Lung (tissue), 12 donors: ENCODE results near the gene ICE1. TPM values are rescaled to one million over a fixed set of nuclear protein-coding genes. Genes with fewer than 3 reads are reported as not detected.

ENCODE experiments used
- ATAC-seq: fragments of 200-7000 bp; cut with Tn5 transposase; one replicate; pipeline ENCODE4 v1.9.1; 2020; ENCODE audit warnings: moderate number of reproducible peaks; ENCODE audit not compliant: insufficient read depth, low FRiP score
- DNase-seq, 3 donors: peaks; one replicate each; pipeline ENCODE4 v3.0.0-alpha.2; 2013 to 2017
- H3K27ac ChIP-seq, 2 donors: one replicate each; pipeline ENCODE4 v1.5.1; 2013; ENCODE audit warnings: mild to moderate bottlenecking in 2 of 2, moderate library complexity in 2 of 2, control low read depth in 1 of 2, inconsistent platforms in 1 of 2, low read depth in 1 of 2, low read length in 1 of 2
- H3K27me3 ChIP-seq, 3 donors: one replicate each; pipeline ENCODE4 v1.5.1; 2013; ENCODE audit warnings: low read length in 2 of 3; ENCODE audit not compliant: control insufficient read depth in 3 of 3, insufficient read depth in 3 of 3
- H3K36me3 ChIP-seq, 4 donors: one replicate each; pipeline ENCODE4 v1.5.1; 2013; ENCODE audit warnings: low read length in 4 of 4, mild to moderate bottlenecking in 1 of 4, moderate library complexity in 1 of 4; ENCODE audit not compliant: control insufficient read depth in 4 of 4, insufficient read depth in 4 of 4
- H3K4me1 ChIP-seq, 5 donors: one replicate each; pipeline ENCODE4 v1.5.1; 2013; ENCODE audit warnings: low read length in 5 of 5, mild to moderate bottlenecking in 2 of 5, moderate library complexity in 1 of 5; ENCODE audit not compliant: control insufficient read depth in 5 of 5, insufficient read depth in 5 of 5
- H3K4me3 ChIP-seq: one replicate; pipeline ENCODE4 v1.5.1; 2013; ENCODE audit warnings: mild to moderate bottlenecking, control low read depth, moderate library complexity
- H3K9ac ChIP-seq, 2 donors: one replicate each; pipeline ENCODE4 v1.5.1; 2013; ENCODE audit warnings: low read length in 2 of 2, control low read depth in 1 of 2; ENCODE audit not compliant: insufficient read depth in 1 of 2
- H3K9me3 ChIP-seq, 4 donors: one replicate each; pipeline ENCODE4 v1.5.1; 2013; ENCODE audit warnings: low read length in 3 of 4, mild to moderate bottlenecking in 1 of 4, moderate library complexity in 1 of 4; ENCODE audit not compliant: control insufficient read depth in 4 of 4, insufficient read depth in 3 of 4
- CTCF ChIP-seq: IDR thresholded peaks from 2 replicates; pipeline ENCODE4 v1.5.1; 2012; ENCODE audit warnings: mild to moderate bottlenecking; ENCODE audit errors: control extremely low read depth, extremely low read depth
- WGBS, 2 donors: extraction: QIAGEN DNeasy Blood & Tissue Kit; methylation state at CpG; one replicate each; pipeline ENCODE4 v1.1.7; 2013; 5-methylcytosine and 5-hydroxymethylcytosine counted together
- polyA plus RNA-seq, 2 donors: library from polyadenylated mRNA; stranded (reverse); fragments of 200-250 nt; gene quantifications; one replicate each; pipeline ENCODE4 v1.2.1, GENCODE V29; 2013
- total RNA-seq, 2 donors: library from RNA; depleted of rRNA in 1 of 2; stranded (reverse); fragments of >200 nt in 1 of 2; gene quantifications; one replicate each; pipeline ENCODE4 v1.2.1, GENCODE V29; 2014 to 2021
- donor health status: control.
- donor health status: control.
- donor health status: Bipolar disorder and iron deficiency.
- donor health status: healthy.
- donor health status: DM: yes; HTN: yes; CAD: no.

ICE1 gene
- total and polyA plus RNA-seq, 4 donors: 4.9 to 33.3 (median 14.8) TPM

DNA sequence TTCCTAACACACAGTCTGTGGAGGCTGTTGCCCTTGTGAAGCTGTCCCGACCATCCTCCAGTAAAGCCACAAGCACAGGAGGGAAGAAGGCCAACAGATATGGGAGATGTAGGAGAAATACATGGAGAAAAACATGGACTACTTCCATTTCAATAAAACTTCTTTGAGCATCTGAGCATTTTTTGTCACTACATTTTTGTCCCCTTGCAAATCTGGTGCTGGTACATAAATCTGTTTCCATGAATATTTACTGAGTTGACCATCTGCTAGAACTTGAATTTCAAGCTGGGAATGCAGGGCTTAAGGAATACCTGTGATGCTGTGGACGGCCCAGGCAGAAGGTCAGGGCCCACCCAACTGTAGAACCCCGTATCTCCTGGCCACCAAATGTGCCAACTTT, 43.9 kb upstream of the ICE1 start:
- H3K27ac ChIP-seq: no peak overlapping the region
- H3K9ac ChIP-seq: no peak overlapping the region
- no peaks in the 10 kb centered on the region for H3K36me3 ChIP-seq
- no peak for TF ChIP-seq CTCF
- H3K4me1 ChIP-seq: no peaks in the 10 kb centered on the region
- DNase-seq: no peak
- H3K4me3 ChIP-seq: no peak overlapping the region
- 91% methylated on average over 3 of the region's 3 CpGs for WGBS, 2 donors
- no peak for ATAC-seq
- H3K27me3 ChIP-seq: no peaks in the 10 kb centered on the region
- no peaks in the 10 kb centered on the region for H3K9me3 ChIP-seq

DNA sequence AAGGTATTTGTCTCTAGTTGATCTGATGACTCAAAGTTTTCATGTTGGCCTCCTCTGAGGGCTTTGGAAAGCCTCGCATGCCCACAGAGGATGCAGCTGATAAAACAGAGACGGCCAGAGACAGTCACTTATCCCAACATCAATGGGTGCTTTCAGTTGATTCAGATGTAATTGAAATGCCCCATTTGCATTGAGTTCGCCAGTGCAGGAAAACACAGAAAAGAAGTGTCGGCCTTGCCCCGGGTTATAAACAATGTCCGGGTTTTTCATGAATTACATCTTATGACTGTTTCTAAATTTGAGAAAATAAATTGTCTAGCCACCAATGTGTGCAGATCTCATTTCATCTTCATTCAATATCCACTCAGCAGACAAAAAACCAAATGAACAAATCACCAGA, 42.2 kb upstream of the ICE1 start:
- whole genome bisulfite sequencing, 2 donors: 89 to 93% methylated on average over 6 of the region's 6 CpGs
- TF ChIP-seq CTCF: no peak
- Histone ChIP-seq H3K4me1 (no peaks in the 10 kb centered on the region), H3K27ac (no peak overlapping the region), H3K9ac (no peak overlapping the region), H3K27me3 (no peaks in the 10 kb centered on the region), H3K9me3 (no peaks in the 10 kb centered on the region), H3K36me3 (no peaks in the 10 kb centered on the region), H3K4me3 (no peak overlapping the region)
- DNase-seq (no peak), ATAC-seq (no peak)

GRCh38 chr5:5381310-5381913, 41.1 kb upstream of the ICE1 start:
- 74 to 83% methylated on average over 9 of the region's 9 CpGs for WGBS, 2 donors
- Histone ChIP-seq H3K4me1 (no peaks in the 10 kb centered on the region), H3K9ac (no peak overlapping the region), H3K4me3 (no peak overlapping the region), H3K9me3 (no peaks in the 10 kb centered on the region), H3K36me3 (no peaks in the 10 kb centered on the region), H3K27ac (no peak overlapping the region), H3K27me3 (no peaks in the 10 kb centered on the region)
- no peak for TF ChIP-seq CTCF
- DNase-seq: peak in 2 of 3 donors; percentile 39 to 47
- ATAC-seq: peak; percentile 36

DNA sequence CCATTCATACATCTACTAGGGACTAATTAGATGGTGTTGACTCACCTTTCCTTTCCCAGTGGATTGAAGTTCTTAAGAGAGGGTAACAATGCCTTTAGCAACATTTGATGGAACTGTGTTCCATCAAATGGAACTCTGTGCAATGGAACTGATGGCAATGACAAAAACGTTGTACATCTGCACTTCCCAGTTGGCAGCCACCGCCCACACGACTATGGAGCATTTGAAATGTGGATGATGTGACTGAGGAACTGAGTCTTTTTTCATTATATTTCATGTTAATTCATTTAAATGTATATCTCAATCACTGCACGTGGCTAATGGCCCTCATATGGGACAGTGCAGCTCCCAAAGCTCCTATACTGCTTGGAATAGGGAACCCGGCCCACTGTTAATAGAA, 39.0 kb upstream of the ICE1 start:
- DNase-seq (no peak), ATAC-seq (no peak)
- TF ChIP-seq CTCF: no peak
- Histone ChIP-seq H3K4me1 (peaks cover 0 to 1% (median 0%) of the 10 kb centered on the region in 5 donors), H3K36me3 (no peaks in the 10 kb centered on the region), H3K27me3 (no peaks in the 10 kb centered on the region), H3K4me3 (no peak overlapping the region), H3K27ac (no peak overlapping the region), H3K9me3 (no peaks in the 10 kb centered on the region), H3K9ac (no peak overlapping the region)
- WGBS, 2 donors: 84 to 88% methylated on average over 5 of the region's 5 CpGs
